ENCODE measurements around the gene EIPR1.
A peak's percentile ranks its signal among the peaks of the same experiment; 100 is the strongest.
"Not testable (repeated sequence)": the region's sequence is repeated elsewhere in the genome, so short reads cannot be mapped to it uniquely, and the experiment has no call there.

Gene EIPR1

DNA sequence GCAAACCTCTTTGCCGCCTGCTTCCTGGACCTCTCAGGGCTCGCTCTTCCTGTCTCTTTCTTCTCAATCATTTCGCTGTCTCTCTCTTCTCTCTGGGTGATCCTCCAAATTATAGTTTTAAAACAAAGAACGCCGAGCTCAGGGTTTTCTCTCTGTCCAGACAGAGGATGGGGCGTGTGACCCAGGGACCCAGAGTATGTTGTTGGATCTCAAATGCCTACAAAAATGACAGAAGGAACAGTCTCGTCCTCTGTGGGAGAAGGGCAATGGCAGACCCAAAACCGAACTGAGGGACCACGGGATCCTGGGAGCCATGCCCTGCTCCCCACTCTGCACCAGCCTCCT, 88.5 kb downstream of the EIPR1 start:
- Histone ChIP-seq H3K4me1 (ENCODE audit: control insufficient read depth, insufficient read depth, low read length) (no peaks in the 10 kb centered on the region), H3K27me3 (ENCODE audit: control insufficient read depth, insufficient read depth, low read length) (no peaks in the 10 kb centered on the region), H3K4me3 (ENCODE audit: low read length) (no peak overlapping the region), H3K9ac (ENCODE audit: low read depth, low read length) (no peak overlapping the region), H3K4me2 (ENCODE audit: low read length) (no peak overlapping the region), H3K9me3 (replicated peaks; ENCODE audit: low read length) (no peaks in the 10 kb centered on the region), H3K36me3 (ENCODE audit: insufficient read depth, low read length) (no peaks in the 10 kb centered on the region)

DNA sequence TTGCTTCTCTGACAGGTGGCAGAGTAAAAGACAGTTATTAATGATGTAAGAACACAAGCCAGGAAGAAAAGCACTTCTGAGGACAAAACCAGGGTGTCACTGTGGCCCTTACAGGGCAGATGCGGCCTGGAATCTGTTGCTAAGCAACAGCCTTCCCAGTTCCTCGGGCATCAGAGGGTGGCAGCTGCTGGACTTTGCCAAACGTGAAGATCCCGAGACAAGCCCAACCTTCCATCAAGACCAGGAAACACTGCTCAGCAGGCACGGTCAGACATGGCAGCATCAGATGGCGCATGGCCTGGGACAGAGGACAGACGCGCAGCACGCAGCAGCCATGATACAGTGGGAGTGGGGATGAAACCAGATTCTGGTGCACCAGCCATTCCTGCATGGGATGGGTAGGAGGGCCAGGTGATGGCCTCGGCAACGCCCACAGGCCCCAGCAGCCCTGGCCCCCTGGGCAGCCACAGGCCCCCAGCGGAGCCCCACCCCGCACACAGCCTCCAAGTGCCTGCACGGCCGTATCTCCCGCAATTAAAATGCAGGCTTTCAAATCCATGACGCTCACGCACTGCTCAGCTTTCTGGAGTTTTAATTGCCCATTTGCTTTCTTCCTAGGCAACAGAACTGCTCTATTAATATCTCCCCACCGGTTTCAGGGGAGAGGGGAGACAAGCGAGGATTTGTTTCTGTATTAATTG, 89.0 kb downstream of the EIPR1 start:
- Histone ChIP-seq H3K9ac (ENCODE audit: low read depth, low read length) (no peak overlapping the region), H3K4me3 (ENCODE audit: low read length) (no peak overlapping the region), H3K9me3 (replicated peaks; ENCODE audit: low read length) (no peaks in the 10 kb centered on the region), H3K4me2 (ENCODE audit: low read length) (no peak overlapping the region), H3K4me1 (ENCODE audit: control insufficient read depth, insufficient read depth, low read length) (no peaks in the 10 kb centered on the region), H3K27me3 (ENCODE audit: control insufficient read depth, insufficient read depth, low read length) (no peaks in the 10 kb centered on the region), H3K36me3 (ENCODE audit: insufficient read depth, low read length) (no peaks in the 10 kb centered on the region)

DNA sequence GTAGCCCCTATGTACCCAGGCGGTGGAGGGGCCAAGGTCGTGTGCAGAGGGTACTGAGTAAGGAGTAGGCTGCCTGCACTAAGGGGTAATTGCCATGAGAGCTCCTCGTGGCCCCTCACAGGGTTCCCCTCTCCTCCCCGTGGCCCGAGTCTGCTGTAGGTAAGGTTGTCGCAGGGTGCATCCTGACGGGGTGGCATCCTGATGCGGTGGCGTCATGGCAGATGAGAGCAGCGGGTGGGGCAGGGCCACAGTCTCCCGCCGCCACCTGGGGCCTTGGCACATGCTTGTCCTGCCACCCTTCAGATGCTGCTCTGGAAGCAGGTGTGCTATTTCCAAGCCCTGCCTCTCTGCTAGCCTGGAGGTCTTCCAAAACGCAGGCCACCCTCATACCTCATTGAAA, 89.7 kb downstream of the EIPR1 start:
- Histone ChIP-seq H3K9ac (ENCODE audit: low read depth, low read length) (no peak overlapping the region), H3K4me2 (ENCODE audit: low read length) (no peak overlapping the region), H3K36me3 (ENCODE audit: insufficient read depth, low read length) (no peaks in the 10 kb centered on the region), H3K4me1 (ENCODE audit: control insufficient read depth, insufficient read depth, low read length) (peaks cover 5% of the 10 kb centered on the region), H3K4me3 (ENCODE audit: low read length) (no peak overlapping the region), H3K9me3 (replicated peaks; ENCODE audit: low read length) (no peaks in the 10 kb centered on the region), H3K27me3 (ENCODE audit: control insufficient read depth, insufficient read depth, low read length) (no peaks in the 10 kb centered on the region)

DNA sequence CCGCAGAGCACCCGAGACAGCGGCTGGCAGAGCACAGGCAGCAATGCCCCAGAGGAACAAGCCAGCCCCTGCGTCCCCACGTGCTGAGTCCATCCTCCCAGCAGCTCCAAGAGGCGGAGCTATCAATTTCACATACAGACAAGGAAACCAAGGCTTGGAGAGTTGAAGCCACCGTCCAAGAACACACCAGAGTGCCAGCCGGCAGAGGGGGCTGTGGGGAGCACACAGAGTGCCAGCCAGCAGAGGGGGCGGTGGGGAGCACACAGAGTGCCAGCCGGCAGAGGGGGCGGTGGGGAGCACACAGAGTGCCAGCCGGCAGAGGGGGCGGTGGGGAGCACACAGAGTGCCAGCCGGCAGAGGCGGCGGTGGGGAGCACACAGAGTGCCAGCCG, 91.0 kb downstream of the EIPR1 start:
- not testable (repeated sequence) for H3K36me3 ChIP-seq (ENCODE audit: insufficient read depth, low read length); H3K9ac ChIP-seq (ENCODE audit: low read depth, low read length); H3K27me3 ChIP-seq (ENCODE audit: control insufficient read depth, insufficient read depth, low read length); H3K4me2 ChIP-seq (ENCODE audit: low read length); H3K4me3 ChIP-seq (ENCODE audit: low read length); H3K9me3 ChIP-seq (replicated peaks; ENCODE audit: low read length)
- H3K4me1 ChIP-seq (ENCODE audit: control insufficient read depth, insufficient read depth, low read length), result peaks cover 15% of the 10 kb centered on the region

DNA sequence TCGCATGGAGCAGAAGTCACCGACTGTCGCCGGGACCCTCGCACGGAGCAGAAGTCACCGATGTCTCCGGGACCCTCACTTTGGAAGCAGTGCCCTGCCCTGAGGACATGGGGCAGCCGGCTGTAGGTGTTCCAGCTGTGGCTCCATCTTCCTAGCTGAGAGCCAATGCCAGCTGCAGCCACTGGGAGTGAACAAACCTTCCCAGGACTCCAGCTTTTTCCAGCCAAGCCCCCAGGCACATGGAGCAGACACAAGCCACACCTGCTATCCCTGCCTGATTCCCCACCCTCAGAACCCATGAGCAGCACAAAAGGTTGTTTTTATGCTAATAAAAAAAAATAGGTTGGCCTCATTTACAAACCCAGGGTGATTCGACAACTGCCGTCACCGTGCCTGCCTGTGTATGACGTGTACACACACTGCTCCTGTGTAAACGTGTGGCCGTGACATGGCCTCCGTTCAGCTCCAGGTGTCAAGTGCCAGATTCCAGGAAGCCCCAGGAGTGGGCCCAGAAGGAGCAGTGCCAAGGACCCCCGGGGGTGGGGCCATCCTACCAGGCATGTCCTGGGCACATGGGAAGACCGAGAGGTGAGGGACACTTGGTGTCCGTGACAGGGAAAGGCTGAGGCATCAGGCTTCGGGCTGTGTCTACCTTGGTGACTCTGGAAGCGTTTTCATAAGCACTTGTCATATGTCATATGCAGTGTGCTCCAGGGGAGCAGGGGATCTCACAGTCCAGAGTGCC, 91.5 kb downstream of the EIPR1 start:
- H3K9me3 ChIP-seq (replicated peaks; ENCODE audit: low read length), result no peaks in the 10 kb centered on the region
- H3K36me3 ChIP-seq (ENCODE audit: insufficient read depth, low read length), result no peaks in the 10 kb centered on the region
- no peak overlapping the region for H3K4me3 ChIP-seq (ENCODE audit: low read length)
- no peak overlapping the region for H3K4me2 ChIP-seq (ENCODE audit: low read length)
- H3K27me3 ChIP-seq (ENCODE audit: control insufficient read depth, insufficient read depth, low read length), result no peaks in the 10 kb centered on the region
- peaks cover 15% of the 10 kb centered on the region for H3K4me1 ChIP-seq (ENCODE audit: control insufficient read depth, insufficient read depth, low read length)
- H3K9ac ChIP-seq (ENCODE audit: low read depth, low read length), result no peak overlapping the region

DNA sequence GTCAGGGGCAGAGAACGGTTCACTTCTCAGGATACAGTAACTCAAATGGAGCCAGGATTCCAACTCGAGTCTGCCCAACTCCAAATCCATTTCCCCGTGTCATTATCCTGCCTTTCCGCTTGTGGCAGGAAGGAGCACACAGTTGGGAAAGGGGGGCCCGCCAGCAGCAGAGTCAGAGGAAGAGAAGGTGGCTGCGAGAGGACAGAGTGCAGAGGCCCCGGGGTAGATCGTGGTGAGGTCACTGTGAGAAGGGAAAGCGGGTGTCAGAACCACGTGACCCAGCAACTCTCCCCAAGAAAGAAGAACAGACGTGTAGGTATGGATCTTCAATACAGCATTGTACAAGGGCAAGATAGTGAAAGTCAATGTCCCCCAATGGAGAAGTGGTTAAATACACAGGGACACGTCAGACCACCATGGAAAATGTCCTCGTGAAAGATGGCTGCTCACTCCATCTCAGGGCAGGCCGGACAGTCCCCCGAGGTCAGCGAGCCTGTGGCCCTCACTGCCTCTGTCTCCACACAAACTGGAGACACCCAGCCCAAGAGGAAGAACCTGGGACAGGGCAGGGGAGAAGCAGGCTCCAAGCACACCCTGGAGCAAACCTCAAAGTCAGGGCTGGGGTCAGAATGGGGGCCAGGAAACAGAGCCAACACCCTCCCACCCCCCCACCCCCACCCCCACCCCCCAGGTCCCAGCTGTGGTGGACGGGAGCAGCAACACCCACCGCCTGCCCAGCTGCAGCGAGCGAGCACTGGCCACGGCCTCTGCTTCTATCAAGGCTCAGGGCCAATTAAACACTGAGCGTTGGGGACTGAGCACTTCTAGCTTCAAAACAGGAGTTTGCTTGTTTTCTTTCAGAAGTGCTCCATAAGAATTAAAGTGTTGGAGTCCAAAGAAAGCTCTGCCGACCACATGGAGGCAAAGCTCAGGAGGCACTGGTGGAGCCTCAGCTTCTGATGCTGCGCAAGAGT, 92.7 kb downstream of the EIPR1 start:
- Histone ChIP-seq H3K4me2 (ENCODE audit: low read length) (no peak overlapping the region), H3K4me3 (ENCODE audit: low read length) (no peak overlapping the region), H3K4me1 (ENCODE audit: control insufficient read depth, insufficient read depth, low read length) (peaks cover 15% of the 10 kb centered on the region), H3K9me3 (replicated peaks; ENCODE audit: low read length) (no peaks in the 10 kb centered on the region), H3K36me3 (ENCODE audit: insufficient read depth, low read length) (no peaks in the 10 kb centered on the region), H3K27me3 (ENCODE audit: control insufficient read depth, insufficient read depth, low read length) (no peaks in the 10 kb centered on the region), H3K9ac (ENCODE audit: low read depth, low read length) (no peak overlapping the region)

DNA sequence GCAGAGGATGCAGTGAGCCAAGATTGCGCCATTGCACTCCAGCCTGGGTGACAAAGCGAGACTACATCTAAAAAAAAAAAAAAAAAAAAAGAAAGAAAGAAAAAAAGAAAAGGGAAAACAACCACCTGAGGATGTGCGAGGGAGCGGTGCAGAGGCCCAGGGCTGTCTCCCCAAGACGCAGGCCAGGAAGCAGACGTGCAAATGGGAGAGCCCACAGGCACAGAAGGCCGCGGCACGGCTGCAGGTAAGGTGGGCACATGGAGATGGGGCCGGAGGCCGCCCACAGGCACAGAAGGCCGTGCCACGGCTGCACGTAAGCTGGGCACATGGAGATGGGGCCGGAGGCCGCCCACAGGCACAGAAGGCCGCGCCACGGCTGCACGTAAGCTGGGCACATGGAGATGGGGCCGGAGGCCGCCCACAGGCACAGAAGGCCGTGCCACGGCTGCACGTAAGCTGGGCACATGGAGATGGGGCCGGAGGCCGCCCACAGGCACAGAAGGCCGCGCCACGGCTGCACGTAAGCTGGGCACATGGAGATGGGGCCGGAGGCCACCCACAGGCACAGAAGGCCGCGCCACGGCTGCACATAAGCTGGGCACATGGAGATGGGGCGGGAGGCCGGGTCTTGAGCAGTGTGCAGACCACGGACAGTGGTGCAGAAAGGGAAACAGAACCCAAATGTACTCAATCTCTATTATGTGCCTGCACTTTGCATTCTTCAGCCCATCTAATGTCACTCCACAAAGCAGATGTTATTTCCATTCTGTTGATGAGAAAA, 93.6 kb downstream of the EIPR1 start:
- not testable (repeated sequence) for H3K27me3 ChIP-seq (ENCODE audit: control insufficient read depth, insufficient read depth, low read length); H3K9me3 ChIP-seq (replicated peaks; ENCODE audit: low read length); H3K36me3 ChIP-seq (ENCODE audit: insufficient read depth, low read length); H3K4me2 ChIP-seq (ENCODE audit: low read length); H3K9ac ChIP-seq (ENCODE audit: low read depth, low read length); H3K4me3 ChIP-seq (ENCODE audit: low read length)
- peaks cover 15% of the 10 kb centered on the region for H3K4me1 ChIP-seq (ENCODE audit: control insufficient read depth, insufficient read depth, low read length)

DNA sequence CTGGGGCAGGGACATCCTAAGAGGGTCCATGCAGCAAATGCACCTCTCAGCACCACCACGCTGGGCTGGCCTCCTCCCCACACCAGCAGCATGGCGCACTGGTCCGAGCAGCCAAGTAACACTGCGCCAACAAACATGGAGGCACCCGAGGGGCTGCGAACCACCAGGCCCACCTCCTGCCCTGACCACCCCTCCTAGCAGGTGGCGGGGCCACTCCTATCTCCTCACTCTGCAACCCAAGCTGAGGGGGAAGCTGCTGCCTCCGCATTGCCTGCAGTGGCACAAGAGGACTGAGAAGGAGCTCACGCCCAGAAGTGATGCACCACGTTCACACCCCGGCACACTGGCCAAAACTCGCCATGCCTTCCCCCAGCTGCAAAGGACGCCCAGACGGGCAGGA, 94.4 kb downstream of the EIPR1 start:
- H3K4me2 ChIP-seq (ENCODE audit: low read length), result peak overlapping the region; percentile 69
- no peaks in the 10 kb centered on the region for H3K36me3 ChIP-seq (ENCODE audit: insufficient read depth, low read length)
- H3K9ac ChIP-seq (ENCODE audit: low read depth, low read length), result no peak overlapping the region
- H3K4me1 ChIP-seq (ENCODE audit: control insufficient read depth, insufficient read depth, low read length), result peaks cover 15% of the 10 kb centered on the region
- no peaks in the 10 kb centered on the region for H3K9me3 ChIP-seq (replicated peaks; ENCODE audit: low read length)
- H3K4me3 ChIP-seq (ENCODE audit: low read length), result peak overlapping the region; percentile 47
- no peaks in the 10 kb centered on the region for H3K27me3 ChIP-seq (ENCODE audit: control insufficient read depth, insufficient read depth, low read length)

DNA sequence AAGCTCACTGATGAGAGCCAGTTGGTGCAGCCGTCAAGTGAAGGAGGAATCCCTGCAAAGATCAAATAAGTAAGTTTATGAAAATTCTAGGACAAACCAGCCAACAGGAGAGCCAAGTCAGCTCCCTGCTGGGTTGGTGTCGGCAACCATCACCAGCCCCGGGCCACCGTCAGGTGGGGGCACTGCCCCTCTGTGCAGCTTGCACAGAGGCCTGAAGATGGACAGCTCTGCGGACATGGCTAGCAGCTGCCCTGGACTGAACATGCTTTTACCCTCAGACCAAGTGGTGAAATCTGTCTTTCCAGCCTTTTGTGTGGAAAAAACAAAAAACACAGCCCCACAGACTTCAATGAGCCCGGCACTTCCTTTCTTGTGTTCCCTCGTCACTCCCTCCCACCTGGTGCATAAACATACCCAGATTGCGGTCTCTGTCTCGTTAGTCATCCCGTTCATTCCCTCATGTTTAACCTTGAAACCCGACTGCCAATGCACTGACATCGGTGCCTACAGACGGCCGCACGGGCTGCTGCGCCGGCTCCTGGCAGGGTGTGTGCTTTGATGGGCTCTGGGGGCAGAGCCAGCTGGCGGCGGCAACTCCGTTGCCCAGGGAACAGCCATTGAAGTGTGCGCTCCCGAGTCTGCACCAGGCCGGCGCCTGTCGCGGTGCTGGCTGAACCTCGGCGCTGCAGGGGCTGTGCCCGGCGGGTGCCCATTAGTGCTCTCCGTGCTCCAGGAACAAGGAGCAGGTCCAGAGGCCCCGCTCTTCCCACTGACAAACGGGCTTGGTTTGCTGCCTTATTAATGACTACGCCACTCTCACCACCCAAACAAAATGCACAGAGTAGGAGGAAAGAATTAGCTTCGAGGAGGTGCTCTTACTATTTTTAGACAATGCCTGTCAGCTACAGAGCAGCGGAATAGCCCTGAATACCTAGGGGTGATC, 95.3 kb downstream of the EIPR1 start:
- peak overlapping the region; percentile 47 for H3K4me3 ChIP-seq (ENCODE audit: low read length)
- peaks cover 15% of the 10 kb centered on the region for H3K4me1 ChIP-seq (ENCODE audit: control insufficient read depth, insufficient read depth, low read length)
- H3K9ac ChIP-seq (ENCODE audit: low read depth, low read length), result no peak overlapping the region
- H3K27me3 ChIP-seq (ENCODE audit: control insufficient read depth, insufficient read depth, low read length), result no peaks in the 10 kb centered on the region
- no peaks in the 10 kb centered on the region for H3K36me3 ChIP-seq (ENCODE audit: insufficient read depth, low read length)
- H3K4me2 ChIP-seq (ENCODE audit: low read length), result peak overlapping the region; percentile 69
- H3K9me3 ChIP-seq (replicated peaks; ENCODE audit: low read length), result no peaks in the 10 kb centered on the region

DNA sequence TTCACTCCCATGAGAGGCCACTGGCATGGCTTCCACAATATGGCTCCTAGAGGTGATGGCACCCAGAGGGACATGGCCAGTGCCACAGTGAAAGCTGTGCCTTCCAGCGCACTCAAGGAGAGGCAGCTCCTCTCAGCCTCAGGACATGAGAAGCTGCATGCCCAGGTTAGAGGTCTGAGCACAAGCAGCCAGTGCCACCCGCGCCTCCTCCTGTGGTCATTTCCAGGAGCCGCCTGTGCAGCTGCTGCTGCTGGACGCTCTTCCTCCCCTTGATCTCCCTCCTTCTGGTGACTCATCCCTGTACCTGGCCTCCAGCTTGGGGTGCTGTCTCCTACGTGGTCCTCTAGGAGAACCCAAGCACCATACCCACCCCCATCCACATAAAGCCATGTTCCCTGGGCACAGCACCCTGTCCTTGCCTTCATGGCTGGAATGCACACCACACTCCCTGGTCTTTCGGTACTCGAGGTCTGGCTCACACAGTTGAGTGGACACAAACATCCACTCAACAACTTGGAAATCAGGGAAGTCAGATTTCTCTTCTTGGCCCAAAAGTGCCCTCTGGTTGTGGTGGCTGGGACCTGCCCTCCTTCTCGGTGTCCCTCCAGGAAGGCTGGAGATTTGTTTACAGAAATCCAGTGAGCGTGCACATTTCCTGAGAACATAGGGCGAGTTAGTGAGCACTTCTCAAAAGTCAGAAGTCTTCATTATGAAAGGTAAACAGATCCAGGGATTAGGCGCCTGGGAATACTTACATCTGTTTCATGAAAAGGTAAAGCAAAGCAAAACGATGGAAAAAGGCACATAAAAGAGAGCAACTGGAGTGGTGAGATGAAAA, 96.7 kb downstream of the EIPR1 start:
- no peaks in the 10 kb centered on the region for H3K36me3 ChIP-seq (ENCODE audit: insufficient read depth, low read length)
- no peaks in the 10 kb centered on the region for H3K27me3 ChIP-seq (ENCODE audit: control insufficient read depth, insufficient read depth, low read length)
- peaks cover 15% of the 10 kb centered on the region for H3K4me1 ChIP-seq (ENCODE audit: control insufficient read depth, insufficient read depth, low read length)
- H3K4me2 ChIP-seq (ENCODE audit: low read length), result no peak overlapping the region
- H3K4me3 ChIP-seq (ENCODE audit: low read length), result no peak overlapping the region
- H3K9ac ChIP-seq (ENCODE audit: low read depth, low read length), result no peak overlapping the region
- no peaks in the 10 kb centered on the region for H3K9me3 ChIP-seq (replicated peaks; ENCODE audit: low read length)
